A673 (cell line): Measurements from ENCODE around the gene NAGK.

Source experiments
- CTCF ChIP-seq: fragments of 300-800, 200-600 bp; sonication (generic); conservative IDR thresholded peaks from 2 replicates; pipeline ENCODE4 v1.5.1; 2017; ENCODE audit warnings: low read depth, mild to moderate bottlenecking, antibody characterized with exemption, low read length, moderate library complexity, mixed read lengths
- EZH2 ChIP-seq: fragments of 200-600 bp; sonication (generic); IDR thresholded peaks from 2 replicates; pipeline ENCODE4 v1.6.1; 2017; ENCODE audit warnings: borderline replicate concordance, low read depth, mild to moderate bottlenecking, mixed read lengths, antibody characterized with exemption, low read length; ENCODE audit not compliant: poor library complexity, severe bottlenecking

DNA sequence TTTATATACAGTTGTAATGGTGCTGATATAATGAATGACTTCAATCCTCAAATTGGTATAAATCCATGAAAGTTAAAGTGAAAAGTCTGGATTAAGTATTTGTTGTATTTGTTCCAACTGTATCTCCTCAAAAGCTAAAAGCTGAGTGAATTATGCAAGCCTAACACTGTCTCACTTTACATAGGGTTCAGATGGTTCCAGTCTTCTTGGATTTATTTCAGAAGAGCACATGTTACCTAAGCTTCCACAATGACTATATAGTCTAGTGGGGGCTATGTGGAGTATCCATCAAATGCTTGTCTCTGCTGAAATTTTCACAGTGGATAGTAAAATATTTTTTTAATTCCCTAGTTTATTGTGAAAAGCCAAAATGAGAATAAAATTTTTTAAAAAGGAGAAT is 48.6 kb downstream of the NAGK start:
- no peak for TF ChIP-seq CTCF
- TF ChIP-seq EZH2: no peak
